Activated T-helper 2 cell treated with anti-CD3 and anti-CD28 coated beads, Interferon-gamma antibody, Interleukin-2, Interleukin-4, amounts not matched to agents 10 μg/mL and 5 μg/mL and 100 μg/mL, durations not matched to agents 14 hours and 24 hours and 36 hours (primary cell): Measurements from ENCODE around the gene NUPR1. TPM values are rescaled to one million over a fixed set of nuclear protein-coding genes. Genes with fewer than 3 reads are reported as not detected.
"Not testable (repeated sequence)": the region's sequence is repeated elsewhere in the genome, so short reads cannot be mapped to it uniquely, and the experiment has no call there.

Experiments used
- DNase-seq: peaks from one replicate; pipeline ENCODE4 v3.0.0; 2021; ENCODE audit warnings: low spot score
- H3K27ac Mint-ChIP-seq: one replicate; pipeline ENCODE4 v1.8.0; 2021; ENCODE audit warnings: mixed read lengths
- H3K27me3 Mint-ChIP-seq: one replicate; pipeline ENCODE4 v1.8.0; 2021; ENCODE audit warnings: low read depth, mixed read lengths
- H3K36me3 Mint-ChIP-seq: one replicate; pipeline ENCODE4 v1.8.0; 2021; ENCODE audit warnings: low read depth, mixed read lengths
- H3K4me1 Mint-ChIP-seq: one replicate; pipeline ENCODE4 v1.8.0; 2021; ENCODE audit warnings: low read depth, mixed read lengths
- H3K4me3 Mint-ChIP-seq: one replicate; pipeline ENCODE4 v1.8.0; 2021; ENCODE audit warnings: low read depth, mild to moderate bottlenecking, moderate library complexity, mixed read lengths
- H3K9me3 Mint-ChIP-seq: one replicate; pipeline ENCODE4 v1.8.0; 2021; ENCODE audit warnings: mixed read lengths
- intact Hi-C: fragments of 100-400 bp; cut with micrococcal nuclease; formaldehyde crosslinking; loops from one replicate; pipeline ENCODE4 v1.15.1; 2023
- total RNA-seq: library from RNA; stranded (reverse); gene quantifications from 2 replicates; pipeline ENCODE4 v1.2.3, GENCODE V29; 2022

The NUPR1 gene
- total RNA-seq, 1 donor from 2014 or later: not detected

- H3K9me3 Mint-ChIP-seq: peaks cover 21% of the 10 kb centered on the region
- H3K4me1 Mint-ChIP-seq: no peaks in the 10 kb centered on the region
- H3K4me3 Mint-ChIP-seq: no peak overlapping the region
These were observed 28.5 kb upstream of the NUPR1 start for GRCh38 chr16:28567292-28567691.

GRCh38 chr16:28566233-28566925 lies 27.6 kb upstream of the NUPR1 start:
- Mint-ChIP-seq H3K36me3 (peaks cover 36% of the 10 kb centered on the region), H3K9me3 (peaks cover 21% of the 10 kb centered on the region)
- H3K4me1 Mint-ChIP-seq, DNase-seq, H3K27me3 Mint-ChIP-seq, H3K27ac Mint-ChIP-seq, intact Hi-C loops, H3K4me3 Mint-ChIP-seq: not testable (repeated sequence)

More at GRCh38 chr16:28567292-28567691, 28.5 kb upstream of the NUPR1 start:
- Mint-ChIP-seq H3K27me3 (no peaks in the 10 kb centered on the region), H3K36me3 (peaks cover 32% of the 10 kb centered on the region), H3K27ac (no peak overlapping the region)
- intact Hi-C loops: no loop called here
- no peak for DNase-seq

- Mint-ChIP-seq H3K27ac (no peak overlapping the region), H3K9me3 (peaks cover 21% of the 10 kb centered on the region), H3K36me3 (peaks cover 53% of the 10 kb centered on the region), H3K27me3 (no peaks in the 10 kb centered on the region), H3K4me3 (no peak overlapping the region), H3K4me1 (peaks cover 2% of the 10 kb centered on the region)
- intact Hi-C loops: no loop called here
- DNase-seq: no peak
These were observed 24.4 kb upstream of the NUPR1 start for GRCh38 chr16:28563218-28563617.

- H3K27me3 Mint-ChIP-seq: no peaks in the 10 kb centered on the region
- H3K9me3 Mint-ChIP-seq: peaks cover 15% of the 10 kb centered on the region
- H3K4me3 Mint-ChIP-seq: no peak overlapping the region
- peaks cover 4% of the 10 kb centered on the region for H3K4me1 Mint-ChIP-seq
- intact Hi-C loops: no loop called here
- H3K36me3 Mint-ChIP-seq: peaks cover 52% of the 10 kb centered on the region
- H3K27ac Mint-ChIP-seq: no peak overlapping the region
- no peak for DNase-seq
These were observed 23.4 kb upstream of the NUPR1 start for GRCh38 chr16:28562199-28562598.

GRCh38 chr16:28561557-28562187 lies 22.9 kb upstream of the NUPR1 start:
- Mint-ChIP-seq H3K36me3 (peaks cover 53% of the 10 kb centered on the region), H3K9me3 (peaks cover 13% of the 10 kb centered on the region), H3K4me3 (no peak overlapping the region), H3K4me1 (peaks cover 6% of the 10 kb centered on the region), H3K27ac (no peak overlapping the region), H3K27me3 (no peaks in the 10 kb centered on the region)
- intact Hi-C loops: no loop called here
- DNase-seq: no peak

GRCh38 chr16:28558456-28558855 lies 19.7 kb upstream of the NUPR1 start:
- H3K27me3 Mint-ChIP-seq: no peaks in the 10 kb centered on the region
- H3K27ac Mint-ChIP-seq: no peak overlapping the region
- H3K4me3 Mint-ChIP-seq: no peak overlapping the region
- no peaks in the 10 kb centered on the region for H3K9me3 Mint-ChIP-seq
- peaks cover 14% of the 10 kb centered on the region for H3K4me1 Mint-ChIP-seq
- peaks cover 37% of the 10 kb centered on the region for H3K36me3 Mint-ChIP-seq
- intact Hi-C loops: no loop called here
- DNase-seq: no peak

- intact Hi-C loops: no loop called here
- Mint-ChIP-seq H3K36me3 (peaks cover 37% of the 10 kb centered on the region), H3K9me3 (no peaks in the 10 kb centered on the region), H3K4me1 (peaks cover 16% of the 10 kb centered on the region), H3K4me3 (no peak overlapping the region), H3K27me3 (no peaks in the 10 kb centered on the region), H3K27ac (no peak overlapping the region)
- no peak for DNase-seq
These were observed 18.1 kb upstream of the NUPR1 start for GRCh38 chr16:28556914-28557320.

- Mint-ChIP-seq H3K9me3 (no peaks in the 10 kb centered on the region), H3K4me3 (no peak overlapping the region), H3K27me3 (no peaks in the 10 kb centered on the region), H3K27ac (peak overlapping the region; percentile 26), H3K36me3 (peaks cover 33% of the 10 kb centered on the region), H3K4me1 (peaks cover 16% of the 10 kb centered on the region)
- intact Hi-C loops: no loop called here
- no peak for DNase-seq
These were observed 16.8 kb upstream of the NUPR1 start for GRCh38 chr16:28555561-28555960.

GRCh38 chr16:28554634-28555423 lies 16.1 kb upstream of the NUPR1 start:
- Mint-ChIP-seq H3K4me1 (peaks cover 16% of the 10 kb centered on the region), H3K9me3 (no peaks in the 10 kb centered on the region), H3K27me3 (no peaks in the 10 kb centered on the region), H3K4me3 (peak overlapping the region; percentile 82), H3K27ac (peak overlapping the region; percentile 56), H3K36me3 (peaks cover 29% of the 10 kb centered on the region)
- DNase-seq: no peak
- intact Hi-C loops: no loop called here

GRCh38 chr16:28553776-28554633 lies 15.2 kb upstream of the NUPR1 start, which contains the start of gene SGF29:
SGF29 (plus strand) TSS chr16:28553920; CDS start chr16:28581070, 27,150 bp downstream.
- peaks cover 19% of the 10 kb centered on the region for H3K4me1 Mint-ChIP-seq
- peaks cover 21% of the 10 kb centered on the region for H3K36me3 Mint-ChIP-seq
- H3K4me3 Mint-ChIP-seq: peak within 1 kb of the TSS; percentile 87
- DNase-seq: peak; percentile 90
- peak within 1 kb of the TSS; percentile 97 for H3K27ac Mint-ChIP-seq
- intact Hi-C loops: loop anchor here (1.0 kb wide), 1 partner anchor 62 kb away; the partner anchor contains the start of gene CLN3
- no peaks in the 10 kb centered on the region for H3K27me3 Mint-ChIP-seq
- H3K9me3 Mint-ChIP-seq: no peaks in the 10 kb centered on the region

GRCh38 chr16:28549301-28549899 lies 10.6 kb upstream of the NUPR1 start:
- DNase-seq: no peak
- intact Hi-C loops: no loop called here
- Mint-ChIP-seq H3K36me3 (no peaks in the 10 kb centered on the region), H3K4me1 (peaks cover 6% of the 10 kb centered on the region), H3K9me3 (no peaks in the 10 kb centered on the region), H3K27me3 (peaks cover 4% of the 10 kb centered on the region), H3K4me3 (no peak overlapping the region), H3K27ac (no peak overlapping the region)

GRCh38 chr16:28548306-28548802 lies 9.6 kb upstream of the NUPR1 start:
- intact Hi-C loops: no loop called here
- peaks cover 4% of the 10 kb centered on the region for H3K27me3 Mint-ChIP-seq
- no peak overlapping the region for H3K27ac Mint-ChIP-seq
- no peaks in the 10 kb centered on the region for H3K36me3 Mint-ChIP-seq
- no peak for DNase-seq
- H3K4me3 Mint-ChIP-seq: no peak overlapping the region
- peaks cover 6% of the 10 kb centered on the region for H3K4me1 Mint-ChIP-seq
- H3K9me3 Mint-ChIP-seq: no peaks in the 10 kb centered on the region
